Measurements from ENCODE around the gene MTARC1.

MTARC1 gene

GRCh38 chr1:220806408-220806807 lies 19.7 kb downstream of the MTARC1 start:
- no peak for DNase-seq (ENCODE audit: low read depth in 1 of 2, low spot score in 1 of 2)

GRCh38 chr1:220807726-220808125 lies 21.0 kb downstream of the MTARC1 start:
- DNase-seq (ENCODE audit: low read depth in 1 of 2, low spot score in 1 of 2), result no peak

GRCh38 chr1:220808345-220809186 lies 21.9 kb downstream of the MTARC1 start:
- no peak for DNase-seq (ENCODE audit: low read depth in 1 of 2, low spot score in 1 of 2)

- DNase-seq (ENCODE audit: low read depth in 1 of 2, low spot score in 1 of 2), result no peak
These were observed 22.5 kb downstream of the MTARC1 start for GRCh38 chr1:220809187-220809550.

- DNase-seq (ENCODE audit: low read depth in 1 of 2, low spot score in 1 of 2), result no peak
These were observed 23.0 kb downstream of the MTARC1 start for GRCh38 chr1:220809704-220810103.

- DNase-seq (ENCODE audit: low read depth in 1 of 2, low spot score in 1 of 2), result peak; percentile 29 to 55
These were observed 23.5 kb downstream of the MTARC1 start for GRCh38 chr1:220810179-220810653.

GRCh38 chr1:220810963-220811362 lies 24.2 kb downstream of the MTARC1 start:
- DNase-seq (ENCODE audit: low read depth in 1 of 2, low spot score in 1 of 2), result no peak

- DNase-seq (ENCODE audit: low read depth in 1 of 2, low spot score in 1 of 2), result no peak
These were observed 25.0 kb downstream of the MTARC1 start for GRCh38 chr1:220811695-220812094.

- DNase-seq (ENCODE audit: low read depth in 1 of 2, low spot score in 1 of 2), result no peak
These were observed 25.6 kb downstream of the MTARC1 start for GRCh38 chr1:220812308-220812707.

GRCh38 chr1:220813013-220813412 lies 26.3 kb downstream of the MTARC1 start:
- no peak for DNase-seq (ENCODE audit: low read depth in 1 of 2, low spot score in 1 of 2)

GRCh38 chr1:220815409-220815808 lies 28.7 kb downstream of the MTARC1 start:
- DNase-seq (ENCODE audit: low read depth in 1 of 2, low spot score in 1 of 2), result no peak

- DNase-seq (ENCODE audit: low read depth in 1 of 2, low spot score in 1 of 2), result no peak
These were observed 31.2 kb downstream of the MTARC1 start for GRCh38 chr1:220817907-220818306.

GRCh38 chr1:220818421-220819173 lies 31.9 kb downstream of the MTARC1 start:
- DNase-seq (ENCODE audit: low read depth in 1 of 2, low spot score in 1 of 2), result no peak

- DNase-seq (ENCODE audit: low read depth in 1 of 2, low spot score in 1 of 2), result no peak
These were observed 32.8 kb downstream of the MTARC1 start for GRCh38 chr1:220819467-220820026.

- DNase-seq (ENCODE audit: low read depth in 1 of 2, low spot score in 1 of 2), result no peak
These were observed 37.6 kb downstream of the MTARC1 start for GRCh38 chr1:220824031-220824989.

- DNase-seq (ENCODE audit: low read depth in 1 of 2, low spot score in 1 of 2), result no peak
These were observed 39.3 kb downstream of the MTARC1 start for GRCh38 chr1:220825819-220826551.

- DNase-seq (ENCODE audit: low read depth in 1 of 2, low spot score in 1 of 2), result no peak
These were observed 40.0 kb downstream of the MTARC1 start for GRCh38 chr1:220826729-220827128.

GRCh38 chr1:220827445-220828178 lies 40.9 kb downstream of the MTARC1 start:
- DNase-seq (ENCODE audit: low read depth in 1 of 2, low spot score in 1 of 2), result no peak

- no peak for DNase-seq (ENCODE audit: low read depth in 1 of 2, low spot score in 1 of 2)
These were observed 41.4 kb downstream of the MTARC1 start for GRCh38 chr1:220828179-220828490.

Data from stimulated activated CD4-positive, alpha-beta T cell treated with anti-CD3 and anti-CD28 coated beads, Interleukin-15, amount 100 ng/mL, for 1 hour (primary cell).